HepG2 (cell line): Measurements from ENCODE around the gene DNAJC7. TPM values are rescaled to one million over a fixed set of nuclear protein-coding genes. Genes with fewer than 3 reads are reported as not detected.

Experiments used
- ATF6 ChIP-seq: sonication (generic); formaldehyde crosslinking; conservative IDR thresholded peaks from 2 replicates; pipeline ENCODE4 v1.4.0; 2020; ENCODE audit warnings: missing genetic modification reagents
- ESRRA ChIP-seq: sonication (generic); formaldehyde crosslinking; IDR thresholded peaks from 2 replicates; pipeline ENCODE4 v1.5.1; 2020; ENCODE audit warnings: mild to moderate bottlenecking, low read depth, missing genetic modification reagents
- HDAC6 ChIP-seq: fragments of 200-600 bp; sonication (generic); IDR thresholded peaks from 2 replicates; pipeline ENCODE4 v1.7.0; 2017; ENCODE audit warnings: mild to moderate bottlenecking, antibody characterized with exemption, low read length, low read depth
- HIVEP1 ChIP-seq: sonication (generic); formaldehyde crosslinking; IDR thresholded peaks from 2 replicates; pipeline ENCODE4 v1.4.0; 2020; ENCODE audit warnings: mild to moderate bottlenecking, missing genetic modification reagents
- HOXA5 ChIP-seq: sonication (generic); formaldehyde crosslinking; IDR thresholded peaks from 2 replicates; pipeline ENCODE4 v1.4.0; 2020; ENCODE audit warnings: missing genetic modification reagents
- JDP2 ChIP-seq: sonication (generic); formaldehyde crosslinking; IDR thresholded peaks from 2 replicates; pipeline ENCODE4 v1.8.1; 2022; ENCODE audit warnings: missing genetic modification reagents, borderline replicate concordance
- KDM1A ChIP-seq: IDR thresholded peaks from 2 replicates; pipeline ENCODE4 v1.6.1; 2016; ENCODE audit warnings: missing compliant biosample characterization
- NR0B2 ChIP-seq: sonication (generic); formaldehyde crosslinking; IDR thresholded peaks from 2 replicates; pipeline ENCODE4 v1.4.0; 2020; ENCODE audit warnings: mild to moderate bottlenecking, missing genetic modification reagents
- NR2F1 ChIP-seq, 2 experiments: fragments of 450-650 bp in 1 of 2; formaldehyde crosslinking in 1 of 2; IDR thresholded peaks; 2 replicates each; pipeline versions ENCODE4 v1.5.0 to v1.6.1; 2016 to 2020; ENCODE audit warnings: mild to moderate bottlenecking in 1 of 2, missing compliant biosample characterization in 1 of 2, missing genetic modification reagents in 1 of 2, moderate library complexity in 1 of 2
- POGK ChIP-seq: sonication (generic); formaldehyde crosslinking; conservative IDR thresholded peaks from 2 replicates; pipeline ENCODE4 v1.8.0; 2022; ENCODE audit warnings: mild to moderate bottlenecking, moderate library complexity, missing genetic modification reagents
- SMAD3 ChIP-seq: sonication (generic); formaldehyde crosslinking; IDR thresholded peaks from 2 replicates; pipeline ENCODE4 v1.4.0; 2020; ENCODE audit warnings: missing genetic modification reagents
- TEAD3 ChIP-seq: optimal IDR thresholded peaks from 2 replicates; pipeline ENCODE3; 2016; ENCODE audit warnings: borderline replicate concordance
- THAP11 ChIP-seq: IDR thresholded peaks from 2 replicates; pipeline ENCODE4 v1.6.1; 2016; ENCODE audit warnings: missing biosample characterization, missing genetic modification reagents
- ZBTB26 ChIP-seq: IDR thresholded peaks from 2 replicates; pipeline ENCODE4 v1.6.1; 2016; ENCODE audit warnings: missing compliant biosample characterization, missing genetic modification reagents, borderline replicate concordance
- ZNF121 ChIP-seq: sonication (generic); formaldehyde crosslinking; IDR thresholded peaks from 2 replicates; pipeline ENCODE4 v1.5.0; 2020; ENCODE audit warnings: mild to moderate bottlenecking, missing genetic modification reagents
- ZNF326 ChIP-seq: sonication (generic); formaldehyde crosslinking; IDR thresholded peaks from 2 replicates; pipeline ENCODE4 v1.4.0; 2020; ENCODE audit warnings: missing genetic modification reagents, borderline replicate concordance
- ZNF331 ChIP-seq: sonication (generic); formaldehyde crosslinking; IDR thresholded peaks from 2 replicates; pipeline ENCODE4 v1.4.0; 2020; ENCODE audit warnings: missing genetic modification reagents
- ZNF775 ChIP-seq: sonication (generic); formaldehyde crosslinking; IDR thresholded peaks from 2 replicates; pipeline ENCODE4 v1.4.0; 2020; ENCODE audit warnings: missing genetic modification reagents, mild to moderate bottlenecking, moderate library complexity, borderline replicate concordance
- ZNF780A ChIP-seq: sonication (generic); formaldehyde crosslinking; IDR thresholded peaks from 2 replicates; pipeline ENCODE4 v1.8.0; 2022; ENCODE audit warnings: mild to moderate bottlenecking, missing genetic modification reagents, moderate library complexity
- ZNF781 ChIP-seq: sonication (generic); formaldehyde crosslinking; IDR thresholded peaks from 2 replicates; pipeline ENCODE4 v1.5.1; 2020; ENCODE audit warnings: borderline replicate concordance, mild to moderate bottlenecking, missing genetic modification reagents; ENCODE audit errors: not compliant biosample characterization
- polyA plus RNA-seq, 8 experiments: library from polyadenylated mRNA; depleted of rRNA in 3 of 8; stranded (reverse) in 7 of 8; unstranded in 1 of 8; fragments of >200 nt; fragmentation: Illumina TruSeq in 4 of 8; extraction: Trizol in 4 of 8; gene quantifications; 2 replicates each; pipeline versions ENCODE4 v1.2.1 to v1.2.3, GENCODE V29; 2011 to 2016; ENCODE audit warnings: low read depth in 4 of 8, missing spikeins in 1 of 8, mixed read lengths in 1 of 8; ENCODE audit not compliant: insufficient read depth in 1 of 8
- total RNA-seq, 5 experiments: library from RNA; depleted of rRNA; stranded (reverse); fragments of >200 nt; fragmentation: Illumina TruSeq; extraction: Trizol; gene quantifications; 2 replicates each; pipeline ENCODE4 v1.2.3, GENCODE V29; 2016; ENCODE audit warnings: low read depth in 1 of 5

DNAJC7 gene
- total and polyA plus RNA-seq, 2 of the 13 experiments (the other 11 are each of a cell fraction or from before 2014, with no cell fraction given), result 47.7 to 132 TPM

- TF ChIP-seq ESRRA (no peak), HDAC6 (no peak), THAP11 (0 out of 2 replicates have a peak, but pooled peaks have one; percentile 36), TEAD3 (peak; percentile 57), JDP2 (no peak), ZNF780A (CRISPR knock-in tag) (no peak), NR0B2 (CRISPR knock-in tag) (no peak), ATF6 (CRISPR knock-in tag) (0 out of 2 replicates have a peak, but pooled peaks have one; percentile 33), ZNF121 (peak; percentile 68; the same call in 1 of the 2 replicates), ZNF775 (CRISPR knock-in tag) (no peak), ZNF326 (CRISPR knock-in tag) (no peak), HIVEP1 (CRISPR knock-in tag) (0 out of 2 replicates have a peak, but pooled peaks have one; percentile 36), SMAD3 (CRISPR knock-in tag) (0 out of 2 replicates have a peak, but pooled peaks have one; percentile 21), ZBTB26 (CRISPR knock-in tag) (no peak), ZNF781 (peak; percentile 46), NR2F1 (CRISPR knock-in tag; IDR thresholded peaks at IDR 0.05) (peak; percentile 55 to 69; a peak in 2 of 4 replicates), KDM1A (no peak), ZNF331 (no peak), POGK (CRISPR knock-in tag) (no peak), HOXA5 (CRISPR knock-in tag) (no peak)
Measured at GRCh38 chr17:41962768-41963434, 54.3 kb downstream of the DNAJC7 start (continued).
